Measurements from ENCODE around the gene SPOCK1. TPM values are rescaled to one million over a fixed set of nuclear protein-coding genes. Genes with fewer than 3 reads are reported as not detected.
A peak's percentile ranks its signal among the peaks of the same experiment; 100 is the strongest.

SPOCK1 gene
- total and polyA plus RNA-seq, 9 of the 15 experiments (the other 6 are each of a cell fraction or from before 2014, with no cell fraction given) = 0.01 to 0.35 (median 0.04) TPM; not detected in 6

- no peaks in the 10 kb centered on the region for H4K20me1 ChIP-seq (replicated peaks; ENCODE audit: control insufficient read depth, insufficient read depth, low read length)
- no peaks in the 10 kb centered on the region for H3K79me2 ChIP-seq (ENCODE audit: control insufficient read depth, insufficient read depth, low read length)
- H3K4me1 ChIP-seq (replicated peaks in 1 of 2; ENCODE audit: control insufficient read depth in 2 of 2, insufficient read depth in 2 of 2, low read length in 2 of 2) = no peaks in the 10 kb centered on the region
- FAIRE-seq = no peak
- in situ Hi-C loops (cut with MboI) = no loop called here
- intact Hi-C loops (cut with micrococcal nuclease) = no loop called here
- no peaks in the 10 kb centered on the region for H3K9me3 ChIP-seq (replicated peaks; ENCODE audit: control insufficient read depth, insufficient read depth, low read depth, low read length)
- POLR2A ChIA-PET = interaction anchor here (0.7 kb wide), 1 partner anchor 1442 kb away, joined by 3 read pairs; no protein-coding TSS in a partner anchor
- no peaks in the 10 kb centered on the region for H3K27me3 ChIP-seq (ENCODE audit: control insufficient read depth in 2 of 2, insufficient read depth in 2 of 2, low read length in 2 of 2)
- no peak overlapping the region for H2AFZ ChIP-seq (ENCODE audit: low read depth, low read length)
- no peak for ATAC-seq
- H3K9me1 ChIP-seq (ENCODE audit: control insufficient read depth, insufficient read depth, low read length) = no peaks in the 10 kb centered on the region
- H3K4me3 ChIP-seq = no peak overlapping the region
- H3K9ac ChIP-seq (ENCODE audit: insufficient read depth in 1 of 2, low read depth in 2 of 2, low read length in 2 of 2) = no peak overlapping the region
- BruUV-seq (replicated peaks) = no TSS peak
- DNase-seq (ENCODE audit: extremely low read depth in 1 of 4, low spot score in 3 of 4) = no peak
- no peak overlapping the region for H3K4me2 ChIP-seq (ENCODE audit: insufficient read depth, low read length)
- WGBS (ENCODE audit: insufficient coverage, low coverage, missing lambda C conversion rate) = 0% methylated on average over 2 of the region's 2 CpGs
- H3K36me3 ChIP-seq (ENCODE audit: control insufficient read depth, insufficient read depth, low read length) = no peaks in the 10 kb centered on the region
- no peak overlapping the region for H3K27ac ChIP-seq (ENCODE audit: extremely low read depth, low read depth, low read length)
- CTCF ChIA-PET (ENCODE audit: low intra/inter-chr PET ratio) = no interaction called here
- TF ChIP-seq NFIX (CRISPR knock-in tag; IDR thresholded peaks at IDR 0.05; ENCODE audit: low read depth) (peak; percentile 61), CTBP1 (IDR thresholded peaks at IDR 0.05; ENCODE audit: borderline replicate concordance) (no peak), NFIC (IDR thresholded peaks at IDR 0.05) (peak; percentile 75)
Observed at GRCh38 chr5:137158691-137159090, 340.4 kb downstream of the SPOCK1 start.

GRCh38 chr5:137156180-137156579 is 342.9 kb downstream of the SPOCK1 start:
- intact Hi-C loops (cut with micrococcal nuclease) = no loop called here
- Histone ChIP-seq H3K4me2 (ENCODE audit: insufficient read depth, low read length) (no peak overlapping the region), H3K36me3 (ENCODE audit: control insufficient read depth, insufficient read depth, low read length) (no peaks in the 10 kb centered on the region), H4K20me1 (replicated peaks; ENCODE audit: control insufficient read depth, insufficient read depth, low read length) (no peaks in the 10 kb centered on the region), H3K27ac (ENCODE audit: extremely low read depth, low read depth, low read length) (no peak overlapping the region), H3K4me1 (replicated peaks in 1 of 2; ENCODE audit: control insufficient read depth in 2 of 2, insufficient read depth in 2 of 2, low read length in 2 of 2) (no peaks in the 10 kb centered on the region), H3K27me3 (ENCODE audit: control insufficient read depth in 2 of 2, insufficient read depth in 2 of 2, low read length in 2 of 2) (no peaks in the 10 kb centered on the region), H2AFZ (ENCODE audit: low read depth, low read length) (no peak overlapping the region), H3K9me3 (replicated peaks; ENCODE audit: control insufficient read depth, insufficient read depth, low read depth, low read length) (no peaks in the 10 kb centered on the region), H3K79me2 (ENCODE audit: control insufficient read depth, insufficient read depth, low read length) (no peaks in the 10 kb centered on the region), H3K9me1 (ENCODE audit: control insufficient read depth, insufficient read depth, low read length) (no peaks in the 10 kb centered on the region), H3K4me3 (no peak overlapping the region), H3K9ac (ENCODE audit: insufficient read depth in 1 of 2, low read depth in 2 of 2, low read length in 2 of 2) (no peak overlapping the region)
- FAIRE-seq (no peak), ATAC-seq (no peak), DNase-seq (ENCODE audit: extremely low read depth in 1 of 4, low spot score in 3 of 4) (no peak)
- in situ Hi-C loops (cut with MboI) = no loop called here
- ChIA-PET POLR2A (no interaction called here), CTCF (ENCODE audit: low intra/inter-chr PET ratio) (no interaction called here)
- BruUV-seq (replicated peaks) = no TSS peak
- WGBS (ENCODE audit: insufficient coverage, low coverage, missing lambda C conversion rate) = 7% methylated on average over 4 of the region's 4 CpGs
- TF ChIP-seq HMGN3 (IDR thresholded peaks at IDR 0.05; ENCODE audit: borderline replicate concordance, extremely low read depth, insufficient read length, low read depth, low read length) = no peak
- no peak for TF ChIP-seq BCL6 (CRISPR knock-in tag; IDR thresholded peaks at IDR 0.05)
- TF ChIP-seq PHF20 (IDR thresholded peaks at IDR 0.05; ENCODE audit: partially characterized antibody) = no peak
- TF ChIP-seq PPARD (CRISPR knock-in tag; IDR thresholded peaks at IDR 0.05) = no peak
- TF ChIP-seq CEBPB (tag; IDR thresholded peaks at IDR 0.05) = no peak
- TF ChIP-seq PTTG1 (tag; IDR thresholded peaks at IDR 0.05; ENCODE audit: low read depth) = no peak
- TF ChIP-seq, protein P1, sequence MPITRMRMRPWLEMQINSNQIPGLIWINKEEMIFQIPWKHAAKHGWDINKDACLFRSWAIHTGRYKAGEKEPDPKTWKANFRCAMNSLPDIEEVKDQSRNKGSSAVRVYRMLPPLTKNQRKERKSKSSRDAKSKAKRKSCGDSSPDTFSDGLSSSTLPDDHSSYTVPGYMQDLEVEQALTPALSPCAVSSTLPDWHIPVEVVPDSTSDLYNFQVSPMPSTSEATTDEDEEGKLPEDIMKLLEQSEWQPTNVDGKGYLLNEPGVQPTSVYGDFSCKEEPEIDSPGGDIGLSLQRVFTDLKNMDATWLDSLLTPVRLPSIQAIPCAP (CRISPR knock-in tag; IDR thresholded peaks at IDR 0.05; ENCODE audit: borderline replicate concordance) = no peak
- TF ChIP-seq ZNF324 (CRISPR knock-in tag; IDR thresholded peaks at IDR 0.05) = no peak
- no peak for TF ChIP-seq CBFB (CRISPR knock-in tag; IDR thresholded peaks at IDR 0.05)
- TF ChIP-seq ZNF143 (CRISPR knock-in tag; IDR thresholded peaks at IDR 0.05) = no peak
- TF ChIP-seq DDX20 (tag; IDR thresholded peaks at IDR 0.05; ENCODE audit: low read depth) = no peak
- TF ChIP-seq PRPF4 (IDR thresholded peaks at IDR 0.05; ENCODE audit: insufficient read depth, low read depth, low read length, poor library complexity, severe bottlenecking) = no peak
- no peak for TF ChIP-seq ZNF280A (IDR thresholded peaks at IDR 0.05; ENCODE audit: low read depth, partially characterized antibody)
